ENCODE results near the gene PDZK1IP1. TPM values are rescaled to one million over a fixed set of nuclear protein-coding genes. Genes with fewer than 3 reads are reported as not detected.
"Not testable (repeated sequence)": the region's sequence is repeated elsewhere in the genome, so short reads cannot be mapped to it uniquely, and the experiment has no call there.

The PDZK1IP1 gene
- polyA plus RNA-seq, 6 donors from 2014 or later, result 0.72 to 9.2 (median 2.6) TPM; not detected in 1

DNA sequence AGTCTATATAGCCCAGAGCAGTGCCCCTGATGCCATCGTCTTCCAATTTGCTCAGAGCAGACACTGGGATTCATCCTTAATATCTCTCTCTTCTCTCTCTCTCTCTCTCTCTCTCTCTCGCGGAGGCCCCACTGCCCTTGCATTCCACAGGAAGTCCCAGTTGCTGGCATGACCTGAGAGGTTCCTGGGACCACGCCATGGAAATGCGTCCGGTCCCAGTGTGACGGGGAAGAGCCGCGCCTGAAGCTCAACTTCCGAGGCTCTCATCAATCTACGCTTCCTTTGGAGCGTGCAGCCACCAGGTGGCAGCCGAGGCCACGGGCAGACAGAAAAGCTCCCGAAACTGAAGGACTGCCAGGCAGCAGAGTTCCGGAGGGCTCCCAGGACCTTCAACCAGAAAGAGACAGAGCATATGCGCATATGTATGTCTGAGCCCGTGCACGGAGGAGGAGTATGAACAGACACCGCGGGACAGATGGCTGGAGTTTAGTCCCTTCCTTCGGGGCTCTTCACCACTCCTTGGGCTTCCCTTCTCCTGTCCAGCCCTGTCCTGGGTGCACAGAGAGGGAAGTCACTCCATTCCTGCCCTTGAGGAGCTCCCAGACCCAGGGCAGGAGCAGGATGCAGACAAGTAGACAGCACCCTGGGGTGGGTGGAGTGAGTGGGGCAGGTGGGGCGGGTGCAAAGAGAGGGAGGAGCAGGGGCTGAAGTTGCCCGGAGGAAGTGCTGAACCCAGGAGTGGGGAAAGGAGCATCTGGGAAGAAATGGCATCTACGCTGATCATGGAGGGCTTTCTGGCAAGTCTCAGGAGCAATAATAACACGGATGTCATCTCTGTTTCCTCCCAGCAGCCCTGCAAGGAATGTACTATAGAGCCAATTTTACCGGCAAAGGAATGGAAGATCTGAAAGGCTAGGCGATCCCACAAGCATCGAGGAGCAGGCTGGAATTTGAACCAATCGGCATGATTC, 10.5 kb downstream of the PDZK1IP1 start:
- H3K4me1 Mint-ChIP-seq, result peaks cover 11 to 17% (median 14%) of the 10 kb centered on the region in 3 donors
- H3K27ac Mint-ChIP-seq, result peak overlapping the region in 1 of 6 donors; percentile 79
- peaks cover 44 to 77% (median 71%) of the 10 kb centered on the region in 3 donors for H3K27me3 Mint-ChIP-seq

GRCh38 chr1:47178654-47179016, 11.2 kb downstream of the PDZK1IP1 start:
- Mint-ChIP-seq H3K36me3 (no peaks in the 10 kb centered on the region), H3K27me3 (peaks cover 48 to 75% (median 72%) of the 10 kb centered on the region in 3 donors), H3K4me1 (peaks cover 11 to 17% (median 14%) of the 10 kb centered on the region in 3 donors), H3K9me3 (peaks cover 0 to 2% (median 0%) of the 10 kb centered on the region in 7 donors), H3K4me3 (peak overlapping the region in 3 of 8 donors; percentile 12 to 90 (median 63)), H3K27ac (no peak overlapping the region)
- ATAC-seq (ENCODE audit: low read depth in 2 of 2), result no peak
- no peak for DNase-seq

More for the DNA sequence above, 10.5 kb downstream of the PDZK1IP1 start:
- peaks cover 0 to 2% (median 0%) of the 10 kb centered on the region in 7 donors for H3K9me3 Mint-ChIP-seq
- H3K36me3 Mint-ChIP-seq, result no peaks in the 10 kb centered on the region
- ATAC-seq (ENCODE audit: low read depth in 2 of 2) (peak; percentile 28 to 47), DNase-seq (peak; percentile 35)
- H3K4me3 Mint-ChIP-seq, result peak overlapping the region; percentile 12 to 90 (median 78)

GRCh38 chr1:47178020-47178419, 11.8 kb downstream of the PDZK1IP1 start:
- no peaks in the 10 kb centered on the region for H3K36me3 Mint-ChIP-seq
- H3K27me3 Mint-ChIP-seq, result peaks cover 44 to 71% (median 67%) of the 10 kb centered on the region in 3 donors
- peaks cover 0 to 4% (median under 1%) of the 10 kb centered on the region in 7 donors for H3K9me3 Mint-ChIP-seq
- ATAC-seq (ENCODE audit: low read depth in 2 of 2) (no peak), DNase-seq (no peak)
- H3K27ac Mint-ChIP-seq, result no peak overlapping the region
- peak overlapping the region in 1 of 8 donors; percentile 37 for H3K4me3 Mint-ChIP-seq
- H3K4me1 Mint-ChIP-seq, result peaks cover 11 to 17% (median 14%) of the 10 kb centered on the region in 3 donors

DNA sequence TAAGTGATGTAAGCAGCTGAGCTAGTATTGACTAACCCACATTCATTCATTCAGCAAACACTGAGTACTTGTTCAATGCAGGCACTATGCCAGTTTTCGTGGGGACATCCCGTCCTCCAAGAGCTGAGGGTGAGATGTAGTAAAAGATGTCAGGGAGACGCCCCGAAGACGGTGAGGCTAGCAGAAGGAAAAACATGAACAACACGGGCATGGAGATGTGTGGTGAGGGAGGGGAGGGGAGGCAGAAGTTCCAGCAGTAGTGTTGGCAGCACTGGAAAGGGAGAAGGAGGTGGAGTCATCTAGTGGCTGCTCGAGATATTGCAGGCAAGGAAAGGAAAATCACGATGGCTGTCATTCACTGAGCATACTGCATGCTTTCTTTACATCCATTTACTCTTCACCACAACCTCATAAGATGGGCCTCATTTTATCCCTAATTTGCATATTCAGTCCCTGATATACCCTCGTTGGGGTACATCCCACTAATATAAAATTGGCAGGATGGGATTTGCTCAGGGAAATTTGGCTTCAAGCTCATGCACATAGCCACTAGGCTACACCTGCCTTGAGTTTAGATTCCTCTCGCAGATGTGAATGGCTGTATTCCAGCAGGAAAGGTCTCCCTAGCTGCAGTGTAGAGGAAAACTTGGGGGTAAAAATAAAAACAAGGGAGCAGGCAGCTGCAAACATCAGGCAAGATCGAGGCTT, 14.5 kb downstream of the PDZK1IP1 start:
- peaks cover 43 to 59% (median 48%) of the 10 kb centered on the region in 3 donors for H3K27me3 Mint-ChIP-seq
- no peak overlapping the region for H3K27ac Mint-ChIP-seq
- no peak for DNase-seq
- H3K9me3 Mint-ChIP-seq, result peaks cover 0 to 6% (median 3%) of the 10 kb centered on the region in 7 donors
- no peak for ATAC-seq (ENCODE audit: low read depth in 2 of 2)
- peaks cover 11 to 17% (median 14%) of the 10 kb centered on the region in 3 donors for H3K4me1 Mint-ChIP-seq
- H3K36me3 Mint-ChIP-seq, result no peaks in the 10 kb centered on the region
- peak overlapping the region in 1 of 8 donors; percentile 9 for H3K4me3 Mint-ChIP-seq

DNA sequence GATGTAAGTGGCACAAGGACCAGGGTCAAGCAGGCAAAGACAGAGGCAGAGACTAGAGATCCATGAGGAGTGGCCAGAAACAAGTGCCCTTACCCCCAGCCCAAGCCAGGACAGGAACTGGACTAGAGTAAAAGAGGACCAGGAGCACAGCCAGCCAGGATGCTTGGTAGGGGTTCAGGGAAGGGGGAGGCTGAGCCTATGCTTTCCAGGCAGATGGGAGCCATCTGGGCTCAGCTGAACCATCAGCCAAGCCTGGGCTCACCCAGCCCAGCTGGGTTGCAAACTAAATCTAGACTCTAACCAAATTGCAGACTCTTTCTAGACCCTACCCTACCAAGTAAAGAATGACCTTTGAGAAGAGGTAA, 15.2 kb downstream of the PDZK1IP1 start:
- Mint-ChIP-seq H3K36me3 (no peaks in the 10 kb centered on the region), H3K27ac (no peak overlapping the region), H3K4me3 (no peak overlapping the region), H3K27me3 (peaks cover 39 to 52% (median 43%) of the 10 kb centered on the region in 3 donors), H3K4me1 (peaks cover 11 to 15% (median 13%) of the 10 kb centered on the region in 3 donors), H3K9me3 (peaks cover 0 to 6% (median 3%) of the 10 kb centered on the region in 7 donors)
- DNase-seq (no peak), ATAC-seq (ENCODE audit: low read depth in 2 of 2) (no peak)

DNA sequence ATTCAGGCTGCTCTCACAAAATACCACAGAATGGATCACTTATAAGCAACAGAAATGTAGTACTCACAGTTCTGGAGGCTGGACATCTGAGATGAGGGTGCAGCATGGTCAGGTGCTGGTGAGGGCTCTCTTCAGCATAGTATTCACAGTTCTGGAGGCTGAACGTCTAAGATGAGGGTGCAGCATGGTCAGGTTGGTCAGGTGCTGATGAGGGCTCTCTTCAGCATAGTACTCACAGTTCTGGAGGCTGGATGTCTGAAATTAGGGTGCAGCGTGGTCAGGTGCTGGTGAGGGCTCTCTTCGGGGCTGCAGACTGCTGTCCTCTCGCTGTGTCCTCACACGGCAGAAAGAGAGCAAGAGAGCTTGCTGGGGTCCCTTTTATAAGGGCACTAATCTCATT, 17.1 kb downstream of the PDZK1IP1 start:
- DNase-seq, result no peak
- Mint-ChIP-seq H3K4me3 (no peak overlapping the region), H3K4me1 (peaks cover 3 to 6% (median 5%) of the 10 kb centered on the region in 3 donors), H3K27me3 (peaks cover 26 to 49% (median 28%) of the 10 kb centered on the region in 3 donors), H3K9me3 (peaks cover 0 to 6% (median 4%) of the 10 kb centered on the region in 7 donors), H3K27ac (no peak overlapping the region), H3K36me3 (no peaks in the 10 kb centered on the region)
- ATAC-seq (ENCODE audit: low read depth in 2 of 2), result no peak

GRCh38 chr1:47164552-47164951, 25.3 kb downstream of the PDZK1IP1 start:
- Mint-ChIP-seq H3K4me3 (no peak overlapping the region), H3K4me1 (no peaks in the 10 kb centered on the region), H3K36me3 (peaks cover 0 to 4% of the 10 kb centered on the region in 2 donors), H3K9me3 (peaks cover 0 to 8% (median 4%) of the 10 kb centered on the region in 7 donors), H3K27ac (no peak overlapping the region), H3K27me3 (peaks cover 17 to 46% (median 41%) of the 10 kb centered on the region in 3 donors)
- ATAC-seq (ENCODE audit: low read depth in 2 of 2) (no peak), DNase-seq (no peak)

DNA sequence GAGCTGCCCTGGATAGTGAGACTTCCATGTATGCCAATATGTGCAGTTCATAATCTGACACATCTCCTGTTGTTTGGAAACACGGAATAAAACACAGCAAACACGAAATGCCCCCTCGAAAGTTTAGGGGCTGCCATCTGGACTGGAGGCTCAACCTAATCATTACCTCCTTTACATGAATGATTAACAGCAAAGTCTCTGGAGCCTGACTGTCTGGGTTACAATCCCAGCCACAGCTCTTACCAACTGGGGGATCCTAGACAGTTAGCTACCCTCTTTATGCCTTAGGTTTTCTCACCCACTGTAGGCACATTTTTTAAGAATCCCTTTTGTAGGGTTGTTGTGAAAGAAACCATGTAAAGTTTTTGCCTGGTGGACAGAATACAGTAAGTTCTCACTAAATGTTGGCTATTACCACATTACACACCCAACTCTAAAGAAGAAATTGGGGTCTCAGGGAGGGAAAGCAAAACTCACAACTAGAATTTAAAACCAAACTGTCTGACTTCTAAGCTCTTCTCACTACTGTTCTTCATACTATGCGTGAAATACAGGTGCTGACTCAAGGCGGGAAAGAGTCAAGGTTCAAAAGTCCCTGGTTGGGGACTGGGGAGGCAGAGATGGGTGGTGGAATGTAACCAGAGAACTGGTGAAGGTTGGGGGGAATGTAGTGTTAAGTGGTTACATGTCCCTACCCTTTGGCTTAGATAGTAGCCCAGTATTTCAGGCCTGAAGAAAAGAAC, 28.4 kb downstream of the PDZK1IP1 start:
- peaks cover 17 to 44% (median 22%) of the 10 kb centered on the region in 3 donors for H3K27me3 Mint-ChIP-seq

DNA sequence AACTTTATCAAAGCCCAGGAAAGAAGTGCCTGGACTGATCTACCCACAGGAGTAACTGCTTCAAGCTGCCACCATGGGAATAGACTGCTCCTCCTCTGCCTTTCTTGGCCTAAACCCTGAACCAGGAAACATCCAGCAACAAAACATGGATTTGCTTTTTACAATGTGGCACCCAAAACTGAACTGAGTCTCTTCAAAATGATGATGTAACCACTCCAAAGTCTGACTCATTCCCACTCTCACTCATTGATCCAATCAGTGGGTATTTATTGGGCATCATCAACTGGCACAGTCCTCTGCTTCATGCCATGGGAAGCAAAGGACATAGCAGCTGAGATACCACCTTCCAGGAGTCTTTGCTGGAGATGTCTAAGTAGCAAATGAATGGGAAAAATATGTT, 29.1 kb downstream of the PDZK1IP1 start:
- Mint-ChIP-seq H3K4me1 (no peaks in the 10 kb centered on the region), H3K9me3 (peaks cover 3 to 16% (median 6%) of the 10 kb centered on the region in 7 donors), H3K27ac (no peak overlapping the region), H3K4me3 (no peak overlapping the region), H3K27me3 (peaks cover 24 to 51% (median 29%) of the 10 kb centered on the region in 3 donors), H3K36me3 (peaks cover 0 to 2% of the 10 kb centered on the region in 2 donors)
- ATAC-seq (ENCODE audit: low read depth in 2 of 2) (no peak), DNase-seq (no peak)

More for the DNA sequence above, 28.4 kb downstream of the PDZK1IP1 start:
- ATAC-seq (ENCODE audit: low read depth in 2 of 2) (no peak), DNase-seq (no peak)
- Mint-ChIP-seq H3K9me3 (peaks cover 0 to 14% (median 7%) of the 10 kb centered on the region in 7 donors), H3K27ac (no peak overlapping the region), H3K4me3 (no peak overlapping the region), H3K4me1 (no peaks in the 10 kb centered on the region), H3K36me3 (peaks cover 0 to 4% of the 10 kb centered on the region in 2 donors)

GRCh38 chr1:47157957-47158356, 31.9 kb downstream of the PDZK1IP1 start:
- ATAC-seq (ENCODE audit: low read depth in 2 of 2); H3K36me3 Mint-ChIP-seq; H3K27ac Mint-ChIP-seq; H3K4me1 Mint-ChIP-seq; DNase-seq: not testable (repeated sequence)
- H3K4me3 Mint-ChIP-seq, result peak overlapping the region in 1 of 8 donors; percentile 26
- H3K9me3 Mint-ChIP-seq, result peaks cover 10 to 26% (median 16%) of the 10 kb centered on the region in 7 donors
- peaks cover 24 to 46% (median 28%) of the 10 kb centered on the region in 3 donors for H3K27me3 Mint-ChIP-seq

GRCh38 chr1:47156457-47156856, 33.4 kb downstream of the PDZK1IP1 start:
- DNase-seq; ATAC-seq (ENCODE audit: low read depth in 2 of 2); H3K4me3 Mint-ChIP-seq; H3K36me3 Mint-ChIP-seq; H3K27ac Mint-ChIP-seq; H3K4me1 Mint-ChIP-seq: not testable (repeated sequence)
- H3K27me3 Mint-ChIP-seq, result peaks cover 23 to 31% (median 25%) of the 10 kb centered on the region in 3 donors
- peaks cover 10 to 26% (median 16%) of the 10 kb centered on the region in 7 donors for H3K9me3 Mint-ChIP-seq

- H3K36me3 Mint-ChIP-seq; ATAC-seq (ENCODE audit: low read depth in 2 of 2); H3K9me3 Mint-ChIP-seq; H3K4me3 Mint-ChIP-seq; H3K4me1 Mint-ChIP-seq; H3K27ac Mint-ChIP-seq; DNase-seq: not testable (repeated sequence)
- H3K27me3 Mint-ChIP-seq, result peaks cover 12 to 44% (median 41%) of the 10 kb centered on the region in 3 donors
Observed at GRCh38 chr1:47149162-47149561, 40.7 kb downstream of the PDZK1IP1 start.
